Naive B cell (primary cell): ENCODE data around the gene RNF152. TPM values are rescaled to one million over a fixed set of nuclear protein-coding genes. Genes with fewer than 3 reads are reported as not detected.

Experiments used
- ATAC-seq, 2 donors: fragments of 150-1000 bp; cut with Tn5 transposase; 2 replicates each; pipeline ENCODE4 v1.10.0; 2021; ENCODE audit warnings: low read depth in 2 of 2, mild to moderate bottlenecking in 2 of 2, moderate library complexity in 2 of 2
- DNase-seq: peaks from one replicate; pipeline ENCODE4 v3.0.0; 2022
- H3K27ac Mint-ChIP-seq, 6 donors: one replicate each; pipeline ENCODE4 v1.8.0; 2020 to 2022; ENCODE audit warnings: mild to moderate bottlenecking in 6 of 6, mixed read lengths in 6 of 6, moderate library complexity in 5 of 6, inconsistent platforms in 2 of 6
- H3K27me3 Mint-ChIP-seq, 3 donors: one replicate each; pipeline ENCODE4 v1.8.0; 2021 to 2022; ENCODE audit warnings: mixed read lengths in 3 of 3, mild to moderate bottlenecking in 1 of 3
- H3K36me3 Mint-ChIP-seq, 2 donors: one replicate each; pipeline ENCODE4 v1.8.0; 2020 to 2022; ENCODE audit warnings: mixed read lengths in 2 of 2, inconsistent platforms in 1 of 2, mild to moderate bottlenecking in 1 of 2
- H3K4me1 Mint-ChIP-seq, 3 donors: one replicate each; pipeline ENCODE4 v1.8.0; 2020 to 2022; ENCODE audit warnings: mixed read lengths in 3 of 3, inconsistent platforms in 1 of 3, mild to moderate bottlenecking in 1 of 3, moderate library complexity in 1 of 3
- H3K4me3 Mint-ChIP-seq, 8 donors: one replicate each; pipeline ENCODE4 v1.8.0; 2020 to 2022; ENCODE audit warnings: mild to moderate bottlenecking in 8 of 8, mixed read lengths in 8 of 8, moderate library complexity in 8 of 8, inconsistent platforms in 2 of 8
- H3K9me3 Mint-ChIP-seq, 7 donors: one replicate each; pipeline ENCODE4 v1.8.0; 2020 to 2022; ENCODE audit warnings: mixed read lengths in 7 of 7, mild to moderate bottlenecking in 5 of 7, inconsistent platforms in 2 of 7, moderate library complexity in 1 of 7
- polyA plus RNA-seq, 6 donors: library from polyadenylated mRNA; unstranded; fragments of 300-500 nt; fragmentation: Illumina TruSeq; gene quantifications; one replicate each; pipeline ENCODE4 v1.2.3, GENCODE V29; 2021; ENCODE audit warnings: low read depth in 6 of 6

Gene RNF152
- polyA plus RNA-seq, 6 donors from 2014 or later: not detected

DNA sequence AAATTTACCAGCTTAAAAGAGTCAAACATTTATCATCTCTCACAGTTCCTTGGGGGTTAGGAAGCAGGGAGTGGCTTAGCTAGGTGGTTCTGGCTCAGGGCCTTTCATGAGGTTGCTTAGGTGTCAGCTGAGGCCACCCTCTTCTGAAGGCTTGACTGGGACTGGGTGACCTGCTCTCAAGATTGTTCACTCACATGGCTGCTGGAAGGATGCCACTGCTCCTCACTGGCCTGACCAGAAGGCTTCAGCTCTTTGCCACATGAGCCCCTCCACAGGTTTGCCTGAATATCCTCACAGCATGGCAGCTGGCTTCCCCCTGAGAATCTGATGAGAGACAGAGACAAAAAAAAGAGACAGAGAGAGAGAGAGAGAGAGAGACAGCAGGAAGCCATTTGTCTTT, 17.3 kb upstream of the RNF152 start:
- Mint-ChIP-seq H3K4me1 (no peaks in the 10 kb centered on the region), H3K9me3 (no peaks in the 10 kb centered on the region), H3K36me3 (no peaks in the 10 kb centered on the region), H3K4me3 (no peak overlapping the region), H3K27ac (peak overlapping the region in 1 of 6 donors; percentile 34), H3K27me3 (peaks cover 39 to 54% (median 47%) of the 10 kb centered on the region in 3 donors)
- DNase-seq: no peak
- no peak for ATAC-seq

DNA sequence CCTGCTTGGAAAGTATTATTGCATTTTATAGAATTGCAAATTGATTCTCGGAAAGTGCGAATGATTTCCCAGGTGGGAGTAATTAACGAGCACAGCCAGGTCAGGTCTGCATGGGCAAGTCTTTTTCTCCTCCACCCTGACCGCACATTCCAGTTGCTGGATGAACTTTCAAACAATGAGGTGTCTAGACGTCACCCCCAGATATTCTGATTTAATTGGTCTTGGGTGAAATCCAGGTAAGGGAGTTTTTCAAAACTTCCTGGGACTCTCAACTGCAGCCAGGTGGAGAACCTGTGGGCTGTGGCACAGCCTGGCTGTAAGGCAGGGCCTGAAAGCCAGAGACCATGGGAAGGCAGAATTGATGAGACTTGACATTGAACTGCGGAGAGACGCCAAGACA, 15.9 kb upstream of the RNF152 start:
- no peak overlapping the region for H3K27ac Mint-ChIP-seq
- H3K27me3 Mint-ChIP-seq: peaks cover 48 to 57% (median 49%) of the 10 kb centered on the region in 3 donors
- H3K36me3 Mint-ChIP-seq: no peaks in the 10 kb centered on the region
- ATAC-seq: no peak
- H3K9me3 Mint-ChIP-seq: no peaks in the 10 kb centered on the region
- no peaks in the 10 kb centered on the region for H3K4me1 Mint-ChIP-seq
- DNase-seq: no peak
- H3K4me3 Mint-ChIP-seq: no peak overlapping the region

- DNase-seq: peak; percentile 27
- H3K27ac Mint-ChIP-seq: no peak overlapping the region
- H3K4me1 Mint-ChIP-seq: peaks cover 0 to 5% (median 0%) of the 10 kb centered on the region in 3 donors
- no peaks in the 10 kb centered on the region for H3K9me3 Mint-ChIP-seq
- peaks cover 59 to 61% (median 60%) of the 10 kb centered on the region in 3 donors for H3K27me3 Mint-ChIP-seq
- H3K4me3 Mint-ChIP-seq: no peak overlapping the region
- ATAC-seq: peak; percentile 50 to 68
- no peaks in the 10 kb centered on the region for H3K36me3 Mint-ChIP-seq
Observed at GRCh38 chr18:61901323-61901986, 8.6 kb upstream of the RNF152 start.

DNA sequence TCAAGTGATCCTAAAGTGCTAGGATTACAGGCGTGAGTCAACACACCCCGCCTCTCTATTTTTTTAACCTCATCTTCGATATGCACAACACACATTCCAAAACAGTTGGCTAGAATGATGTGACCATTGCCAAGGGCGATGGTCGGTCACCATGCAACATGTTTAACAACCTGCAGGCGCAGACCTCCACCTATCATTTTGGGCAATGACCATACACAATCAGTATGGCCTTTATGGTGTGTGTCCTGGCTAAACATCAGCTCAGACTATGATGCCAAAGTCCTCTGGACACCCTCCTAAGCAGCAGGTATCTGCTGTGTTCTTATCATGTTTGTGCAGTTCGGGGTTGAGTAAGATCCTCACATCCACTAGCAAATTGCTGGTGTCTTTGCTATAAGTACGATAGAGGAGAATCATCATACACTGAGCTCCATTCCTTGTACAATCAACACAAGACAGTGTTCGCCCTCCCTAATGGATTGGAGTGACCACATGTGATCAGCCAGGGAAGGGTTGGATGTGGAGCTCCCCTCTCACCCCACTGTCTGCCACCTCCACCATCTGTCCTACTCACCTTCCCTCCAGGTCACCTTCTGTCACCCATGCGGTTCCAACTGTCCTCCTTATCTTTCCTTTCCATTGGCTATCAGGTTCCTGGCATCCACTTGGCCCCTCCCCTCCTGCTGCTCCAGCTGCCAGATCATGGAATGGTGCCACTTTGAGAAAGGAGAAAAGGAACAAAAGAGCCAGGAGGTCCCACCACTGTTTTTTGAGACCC, 7.9 kb upstream of the RNF152 start:
- peaks cover 0 to 5% (median 0%) of the 10 kb centered on the region in 3 donors for H3K4me1 Mint-ChIP-seq
- H3K27me3 Mint-ChIP-seq: peaks cover 56 to 62% (median 59%) of the 10 kb centered on the region in 3 donors
- no peak for DNase-seq
- H3K9me3 Mint-ChIP-seq: no peaks in the 10 kb centered on the region
- H3K36me3 Mint-ChIP-seq: no peaks in the 10 kb centered on the region
- H3K27ac Mint-ChIP-seq: no peak overlapping the region
- no peak overlapping the region for H3K4me3 Mint-ChIP-seq
- ATAC-seq: no peak

GRCh38 chr18:61898640-61899101, 5.9 kb upstream of the RNF152 start:
- no peak for ATAC-seq
- no peak for DNase-seq
- Mint-ChIP-seq H3K27me3 (peaks cover 49 to 64% (median 57%) of the 10 kb centered on the region in 3 donors), H3K9me3 (no peaks in the 10 kb centered on the region), H3K27ac (peak overlapping the region in 1 of 6 donors; percentile 2), H3K36me3 (no peaks in the 10 kb centered on the region), H3K4me3 (no peak overlapping the region), H3K4me1 (peaks cover 0 to 8% (median 6%) of the 10 kb centered on the region in 3 donors)

DNA sequence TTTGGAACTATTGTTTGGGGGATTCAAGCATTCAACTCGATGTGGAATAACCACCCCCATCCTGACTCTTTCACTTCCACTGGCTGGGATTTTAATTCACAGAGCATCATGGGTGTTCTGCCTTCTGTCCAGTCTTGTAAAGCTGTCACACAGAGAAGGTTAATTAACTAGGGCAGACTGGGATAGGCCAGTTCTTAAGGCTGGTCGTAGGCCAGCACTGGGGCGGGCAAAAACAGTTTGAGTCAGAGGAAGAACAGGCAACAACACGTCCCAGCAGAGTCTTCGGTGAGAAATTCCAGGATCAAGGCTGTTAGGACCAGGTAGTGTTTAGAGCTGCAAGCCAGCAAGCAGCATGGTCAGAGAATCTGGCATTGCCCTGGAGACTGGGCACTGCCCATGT, 4.0 kb upstream of the RNF152 start:
- Mint-ChIP-seq H3K4me1 (peaks cover 12 to 17% (median 17%) of the 10 kb centered on the region in 3 donors), H3K27ac (no peak overlapping the region), H3K4me3 (peak overlapping the region in 2 of 8 donors; percentile 18 to 48), H3K27me3 (peaks cover 58 to 75% (median 63%) of the 10 kb centered on the region in 3 donors), H3K36me3 (no peaks in the 10 kb centered on the region), H3K9me3 (peaks cover 0 to 2% (median 0%) of the 10 kb centered on the region in 7 donors)
- DNase-seq (no peak), ATAC-seq (no peak)

DNA sequence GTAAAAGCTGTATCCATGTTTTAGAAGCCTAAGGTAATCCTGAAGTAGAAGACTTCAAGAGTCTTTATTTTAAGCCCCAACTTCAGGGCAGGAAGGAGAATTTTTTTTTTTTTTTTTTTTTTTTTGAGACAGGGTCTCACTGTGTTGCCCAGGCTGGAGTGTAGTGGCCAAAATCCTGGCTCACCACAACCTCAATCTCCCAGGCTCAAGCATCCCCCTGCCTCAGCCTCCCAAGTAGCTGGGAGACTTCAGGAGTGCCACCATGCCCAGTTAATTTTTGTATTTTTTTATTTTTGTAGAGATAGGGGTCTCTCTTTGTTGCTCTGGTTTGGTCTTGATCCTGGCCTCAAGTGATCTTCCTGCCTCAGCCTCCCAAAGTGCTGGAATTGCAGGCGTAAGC, 3.3 kb upstream of the RNF152 start:
- Mint-ChIP-seq H3K4me1 (peaks cover 12 to 17% (median 13%) of the 10 kb centered on the region in 3 donors), H3K36me3 (no peaks in the 10 kb centered on the region), H3K27ac (no peak overlapping the region), H3K4me3 (peak overlapping the region in 2 of 8 donors; percentile 49 to 68), H3K27me3 (peaks cover 58 to 76% (median 63%) of the 10 kb centered on the region in 3 donors), H3K9me3 (peaks cover 0 to 2% (median 0%) of the 10 kb centered on the region in 7 donors)
- DNase-seq (no peak), ATAC-seq (no peak)

- DNase-seq (no peak), ATAC-seq (no peak)
- Mint-ChIP-seq H3K27ac (no peak overlapping the region), H3K9me3 (peaks cover 0 to 2% (median 0%) of the 10 kb centered on the region in 7 donors), H3K36me3 (no peaks in the 10 kb centered on the region), H3K27me3 (peaks cover 53 to 79% (median 66%) of the 10 kb centered on the region in 3 donors), H3K4me1 (peaks cover 12 to 17% (median 12%) of the 10 kb centered on the region in 3 donors), H3K4me3 (peak overlapping the region; percentile 61 to 88 (median 76))
Observed at GRCh38 chr18:61894751-61895524, 2.1 kb upstream of the RNF152 start.

GRCh38 chr18:61893971-61894750, 1.4 kb upstream of the RNF152 start:
- peak overlapping the region; percentile 75 to 88 (median 81) for H3K4me3 Mint-ChIP-seq
- H3K27me3 Mint-ChIP-seq: peaks cover 59 to 87% (median 74%) of the 10 kb centered on the region in 3 donors
- DNase-seq: peak; percentile 47
- ATAC-seq: peak; percentile 77
- H3K27ac Mint-ChIP-seq: no peak overlapping the region
- peaks cover 0 to 2% (median 0%) of the 10 kb centered on the region in 7 donors for H3K9me3 Mint-ChIP-seq
- H3K4me1 Mint-ChIP-seq: peaks cover 12 to 17% (median 12%) of the 10 kb centered on the region in 3 donors
- no peaks in the 10 kb centered on the region for H3K36me3 Mint-ChIP-seq

DNA sequence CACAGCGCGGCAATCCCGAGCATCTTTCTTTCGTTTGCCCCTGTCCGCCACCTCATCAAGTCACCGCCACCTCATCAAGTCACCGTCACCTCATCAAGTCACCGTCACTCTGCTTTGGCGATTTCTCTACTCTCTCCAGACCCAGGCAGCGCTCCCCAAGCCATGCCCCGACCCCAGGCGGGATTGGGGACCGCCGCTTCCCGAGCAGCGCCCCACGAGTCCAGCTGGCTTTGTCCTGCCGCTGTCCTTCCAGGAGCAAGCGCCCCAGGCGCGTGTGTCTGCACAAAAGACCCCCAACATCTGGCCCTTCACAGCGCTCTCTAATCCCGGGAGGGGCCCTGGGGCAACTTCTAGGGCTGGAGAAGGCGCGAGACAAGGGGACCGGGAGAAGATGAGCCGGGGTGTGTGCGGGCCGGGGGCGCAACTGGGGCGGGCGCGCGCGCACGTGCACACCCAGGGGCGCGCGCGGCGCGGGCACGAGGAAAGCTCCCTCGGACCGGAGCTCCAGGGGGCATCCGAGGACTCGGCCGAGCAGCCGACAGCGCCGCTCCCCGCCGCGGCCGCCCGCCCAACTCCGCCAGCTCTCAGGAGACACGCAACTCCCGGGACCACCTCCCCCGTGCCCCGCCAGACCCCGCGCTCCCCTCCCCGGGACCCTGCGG, 633 bp upstream of the RNF152 start:
- peaks cover 52 to 86% (median 69%) of the 10 kb centered on the region in 3 donors for H3K27me3 Mint-ChIP-seq

DNA sequence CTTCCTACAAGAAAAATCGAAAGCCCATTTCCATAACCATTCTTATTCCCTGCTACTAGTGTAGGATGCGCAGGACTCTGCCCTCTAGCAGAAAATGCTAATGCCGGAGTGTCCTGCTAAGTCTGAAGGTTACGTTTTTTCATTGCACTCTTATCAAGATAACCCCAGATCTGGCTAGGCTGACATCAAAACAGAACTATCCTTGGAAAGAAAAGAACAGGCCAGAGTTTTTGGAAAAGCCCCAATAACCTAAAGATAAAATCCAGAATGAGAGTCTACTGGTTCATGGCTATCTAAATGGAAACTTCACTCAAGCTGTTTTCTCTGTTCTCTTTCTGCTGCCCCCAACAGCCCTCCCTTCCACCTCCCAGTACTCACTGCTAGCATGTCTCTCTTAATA, 913 bp downstream of the RNF152 start:
- peaks cover 0 to 2% (median 0%) of the 10 kb centered on the region in 7 donors for H3K9me3 Mint-ChIP-seq
- no peaks in the 10 kb centered on the region for H3K36me3 Mint-ChIP-seq
- H3K4me3 Mint-ChIP-seq: peak overlapping the region in 4 of 8 donors; percentile 26 to 91 (median 85)
- ATAC-seq (no peak), DNase-seq (no peak)
- H3K27ac Mint-ChIP-seq: no peak overlapping the region
- peaks cover 43 to 73% (median 54%) of the 10 kb centered on the region in 3 donors for H3K27me3 Mint-ChIP-seq
- H3K4me1 Mint-ChIP-seq: peaks cover 12 to 22% (median 14%) of the 10 kb centered on the region in 3 donors

More for the DNA sequence above, 633 bp upstream of the RNF152 start:
- Mint-ChIP-seq H3K9me3 (peaks cover 0 to 2% (median 0%) of the 10 kb centered on the region in 7 donors), H3K4me3 (peak overlapping the region; percentile 83 to 92 (median 89)), H3K36me3 (no peaks in the 10 kb centered on the region), H3K27ac (peak overlapping the region in 1 of 6 donors; percentile 30), H3K4me1 (peaks cover 12 to 17% (median 12%) of the 10 kb centered on the region in 3 donors)
- ATAC-seq (peak; percentile 4 to 27), DNase-seq (peak; percentile 9)

- no peak for DNase-seq
- H3K36me3 Mint-ChIP-seq: no peaks in the 10 kb centered on the region
- peaks cover 41 to 71% (median 53%) of the 10 kb centered on the region in 3 donors for H3K27me3 Mint-ChIP-seq
- H3K4me1 Mint-ChIP-seq: peaks cover 12 to 22% (median 19%) of the 10 kb centered on the region in 3 donors
- peak overlapping the region in 1 of 8 donors; percentile 87 for H3K4me3 Mint-ChIP-seq
- no peak for ATAC-seq
- H3K9me3 Mint-ChIP-seq: peaks cover 0 to 2% (median 0%) of the 10 kb centered on the region in 7 donors
- H3K27ac Mint-ChIP-seq: no peak overlapping the region
Observed at GRCh38 chr18:61891271-61891670, 1.5 kb downstream of the RNF152 start.
